ENCODE data around the gene LYSMD4. TPM values are rescaled to one million over a fixed set of nuclear protein-coding genes. Genes with fewer than 3 reads are reported as not detected.
A peak's percentile ranks its signal among the peaks of the same experiment; 100 is the strongest.

The LYSMD4 gene
- total and polyA plus RNA-seq, 10 of the 15 experiments (the other 5 are each of a cell fraction or from before 2014, with no cell fraction given) = 1.8 to 5.8 (median 3.9) TPM

GRCh38 chr15:99755692-99756409 lies 22.6 kb upstream of the LYSMD4 start (continued):
- TF ChIP-seq SMC3 (IDR thresholded peaks at IDR 0.05; ENCODE audit: borderline replicate concordance, low read length) (peak; percentile 84), PKNOX1 (IDR thresholded peaks at IDR 0.05) (no peak), ZNF687 (IDR thresholded peaks at IDR 0.05) (no peak), CBX3 (IDR thresholded peaks at IDR 0.05; ENCODE audit: borderline replicate concordance, low read depth) (no peak), POLR2A (IDR thresholded peaks at IDR 0.05; ENCODE audit: low read depth, low read length) (no peak), TAF1 (IDR thresholded peaks at IDR 0.05; ENCODE audit: borderline replicate concordance, low read depth, low read length) (no peak), DPF2 (IDR thresholded peaks at IDR 0.05) (no peak), EED (IDR thresholded peaks at IDR 0.05; ENCODE audit: low read depth) (no peak), SMAD1 (IDR thresholded peaks at IDR 0.05; ENCODE audit: low read depth, partially characterized antibody) (no peak)
